AG20443 (cell line): ENCODE results near the gene CDH20.
A peak's percentile ranks its signal among the peaks of the same experiment; 100 is the strongest.

Source experiments
- DNase-seq: peaks from one replicate; pipeline ENCODE4 v3.0.0; 2012; ENCODE audit warnings: low spot score, mixed read lengths

The CDH20 gene

DNA sequence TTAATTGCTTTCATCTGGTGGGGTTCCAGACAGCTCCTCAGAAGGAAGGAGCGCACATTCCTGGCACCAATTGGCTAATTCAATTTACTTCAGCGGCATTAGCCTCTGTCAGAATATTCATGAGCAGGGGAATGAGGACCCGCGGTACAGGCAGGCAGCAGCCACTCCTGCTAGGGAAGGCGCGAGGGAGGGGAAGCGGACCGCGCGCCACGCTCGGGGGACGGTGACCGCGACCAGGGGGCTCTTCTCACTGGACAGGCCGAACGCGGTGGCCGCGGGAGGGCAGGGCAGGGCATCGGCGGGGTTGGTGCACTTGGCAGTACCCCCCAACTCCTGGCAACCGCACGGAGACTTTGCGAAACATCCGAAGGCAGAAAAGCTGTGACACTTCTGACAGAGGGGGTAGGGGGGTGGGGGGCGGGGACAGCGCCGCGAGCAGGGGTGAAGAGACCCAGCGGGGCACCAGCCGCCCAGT lies at the start of gene CDH20:
Gene CDH20, plus strand, starts transcription at position 160 of the 475 bp plus-strand sequence.
- peak; percentile 18 for DNase-seq

GRCh38 chr18:61284039-61284438 lies 49.2 kb upstream of the CDH20 start:
- DNase-seq = no peak

GRCh38 chr18:61285777-61286176 lies 47.5 kb upstream of the CDH20 start:
- DNase-seq = no peak

DNA sequence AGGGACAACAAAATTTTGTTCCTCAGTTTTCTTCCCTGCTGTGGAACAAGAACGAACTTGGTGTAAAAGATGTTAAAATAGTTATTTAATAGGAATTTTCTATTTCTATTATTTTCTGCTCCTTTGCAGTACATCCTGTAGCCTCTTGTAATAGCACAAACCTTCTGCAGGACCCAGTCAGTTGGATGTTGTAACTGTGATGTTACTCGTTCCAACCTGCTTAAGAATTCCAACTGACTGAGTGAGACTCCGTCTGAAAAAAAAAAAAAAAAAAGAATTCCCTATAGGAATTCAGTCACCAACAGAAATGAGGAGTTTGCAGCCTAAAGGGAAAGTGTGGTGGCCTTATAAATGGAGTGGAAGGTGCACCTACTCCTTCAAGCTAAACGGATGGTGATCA lies 46.4 kb upstream of the CDH20 start:
- no peak for DNase-seq

DNA sequence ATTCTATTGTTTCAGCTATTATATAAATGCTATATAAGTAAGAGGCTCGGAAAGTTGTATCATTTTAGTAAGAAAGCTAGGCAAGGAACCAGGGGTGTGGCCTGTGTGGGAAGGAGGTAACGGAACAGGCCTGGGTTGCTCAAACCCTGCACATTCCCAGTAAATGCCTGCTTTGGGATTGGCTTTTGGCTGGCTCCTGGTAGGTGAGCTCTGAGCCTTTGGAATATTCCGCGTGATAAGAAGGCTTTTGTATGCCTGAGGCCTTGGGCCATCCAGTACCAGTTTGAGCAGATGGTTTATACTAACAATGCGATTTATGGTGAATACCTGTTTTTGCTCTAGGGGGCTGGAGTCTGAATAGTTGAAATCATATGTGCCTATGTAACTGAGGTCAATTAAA lies 42.6 kb upstream of the CDH20 start:
- DNase-seq = no peak

- DNase-seq = no peak
Measured at GRCh38 chr18:61292280-61293035, 40.8 kb upstream of the CDH20 start.

DNA sequence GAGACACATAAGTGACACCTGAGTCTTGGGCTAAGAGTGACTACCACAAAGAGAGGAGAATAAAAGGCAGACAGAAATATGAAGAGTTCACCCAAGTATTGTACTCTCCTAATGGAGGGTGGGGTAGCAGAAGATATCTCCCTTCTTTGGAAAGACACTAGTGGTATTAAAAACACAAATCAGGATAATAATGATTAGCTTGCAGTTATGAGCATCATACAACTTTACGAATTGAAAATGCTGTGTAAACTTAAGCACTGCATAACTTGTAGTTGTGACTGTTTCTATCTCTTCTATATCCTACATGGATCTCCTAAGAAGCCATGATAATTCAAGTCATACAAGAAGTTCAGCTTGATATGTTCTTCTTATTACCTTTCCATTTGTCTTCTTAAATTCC lies 38.1 kb upstream of the CDH20 start:
- no peak for DNase-seq

DNA sequence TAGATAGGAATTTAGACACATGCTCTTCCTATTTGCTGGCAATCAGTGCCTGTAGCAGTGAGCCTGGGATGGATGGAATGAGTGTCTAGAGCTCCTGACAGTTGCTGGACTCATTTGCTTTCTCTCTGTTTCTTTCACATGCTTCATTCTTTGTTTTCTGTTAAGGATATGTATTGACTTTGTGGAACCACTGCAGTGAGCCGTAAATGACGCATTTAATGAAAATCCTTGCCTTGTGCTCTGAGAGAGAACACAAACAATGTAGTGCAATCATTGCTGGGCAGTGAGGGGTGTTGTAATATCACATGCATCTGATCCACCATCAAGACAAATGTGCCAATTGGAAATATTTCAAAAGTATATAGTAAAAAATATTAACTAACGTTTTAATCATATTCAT lies 25.2 kb upstream of the CDH20 start:
- no peak for DNase-seq

DNA sequence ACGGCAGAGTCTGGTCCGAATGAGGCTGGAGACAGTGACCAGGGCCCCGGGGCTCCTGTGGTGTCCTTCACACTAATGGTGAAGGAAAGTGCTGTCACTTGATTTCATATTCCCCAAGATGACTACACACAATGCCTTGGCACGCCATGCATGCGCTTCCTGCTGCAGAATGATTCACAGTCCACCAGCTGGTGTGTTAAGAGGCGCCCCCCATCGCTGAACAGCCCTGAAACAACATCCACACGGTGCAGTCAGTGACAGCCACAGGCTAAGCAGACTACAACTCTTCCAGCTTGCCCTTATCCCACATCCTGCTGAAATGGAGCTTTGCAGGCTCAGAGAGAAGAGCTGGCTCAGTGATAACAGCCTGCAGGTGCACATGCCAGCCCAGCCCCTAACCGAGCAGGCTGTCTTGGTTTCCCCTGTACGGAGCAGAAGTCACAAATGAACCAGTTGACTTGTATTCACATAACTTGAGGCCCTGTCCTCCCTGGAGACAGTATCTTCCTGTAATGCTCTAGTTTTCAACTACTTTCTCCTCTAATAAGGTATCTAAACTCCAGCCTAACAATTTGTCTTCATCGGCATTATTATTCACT lies 24.3 kb upstream of the CDH20 start:
- DNase-seq = no peak

GRCh38 chr18:61322265-61322873 lies 10.9 kb upstream of the CDH20 start:
- peak; percentile 87 for DNase-seq

DNA sequence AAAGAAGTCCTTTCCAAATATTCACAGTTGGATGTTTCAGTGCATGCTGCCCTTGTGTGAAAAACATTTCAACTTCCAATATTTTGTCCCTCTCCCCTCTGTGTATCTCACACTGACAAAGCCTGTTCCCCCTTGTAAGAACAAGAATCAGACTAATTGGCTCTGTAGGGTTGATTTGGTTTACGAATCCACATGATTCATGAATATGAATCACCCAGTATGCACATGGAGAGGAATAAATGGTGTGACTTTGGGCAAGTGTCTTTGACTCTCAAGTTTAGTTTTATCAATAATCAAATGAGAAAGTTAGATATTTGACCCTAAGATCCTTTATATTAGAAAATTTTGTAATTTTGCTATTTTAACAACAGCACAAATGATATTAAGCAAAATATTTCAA lies 9.3 kb upstream of the CDH20 start:
- no peak for DNase-seq

DNA sequence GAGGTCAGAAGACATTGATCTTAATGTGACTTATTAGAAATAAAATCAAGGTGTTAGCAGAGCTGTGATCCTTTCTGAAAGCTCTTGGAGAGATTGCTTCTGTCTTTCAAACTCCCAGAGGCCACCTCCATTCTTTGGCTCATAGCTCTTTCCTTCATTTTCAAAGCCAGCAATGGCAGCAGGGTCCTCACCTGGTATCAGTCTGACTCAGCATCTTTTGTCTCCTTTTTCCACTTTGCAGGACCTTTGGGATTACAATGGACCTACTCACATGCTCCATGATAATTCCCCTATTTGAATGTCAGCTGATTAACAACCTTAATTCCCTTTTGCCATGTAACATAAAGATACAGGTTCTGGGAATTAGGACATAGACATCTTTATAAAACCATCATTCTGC lies 6.8 kb upstream of the CDH20 start:
- no peak for DNase-seq

GRCh38 chr18:61329398-61329797 lies 3.8 kb upstream of the CDH20 start:
- no peak for DNase-seq

DNA sequence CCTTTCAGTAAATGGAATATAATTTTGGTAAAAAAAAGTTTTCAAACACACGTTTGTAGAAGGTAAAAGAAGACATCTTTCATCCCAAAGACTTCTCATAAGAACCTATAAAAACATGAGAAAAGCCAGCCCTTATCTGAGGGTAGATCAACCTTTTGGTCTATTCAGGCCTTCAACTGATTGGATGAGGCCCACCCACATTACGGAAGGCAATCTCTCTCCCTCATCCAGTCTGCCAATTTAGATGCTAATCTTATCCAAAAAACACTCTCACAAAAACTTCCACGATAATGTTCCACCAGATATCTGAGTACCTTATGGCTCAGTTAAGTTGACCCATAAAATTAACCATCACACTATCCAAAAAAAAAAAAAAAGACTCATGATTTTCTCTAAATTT lies 2.2 kb upstream of the CDH20 start:
- DNase-seq = no peak

GRCh38 chr18:61333746-61334490 lies 688 bp downstream of the CDH20 start:
- peak; percentile 41 for DNase-seq

DNA sequence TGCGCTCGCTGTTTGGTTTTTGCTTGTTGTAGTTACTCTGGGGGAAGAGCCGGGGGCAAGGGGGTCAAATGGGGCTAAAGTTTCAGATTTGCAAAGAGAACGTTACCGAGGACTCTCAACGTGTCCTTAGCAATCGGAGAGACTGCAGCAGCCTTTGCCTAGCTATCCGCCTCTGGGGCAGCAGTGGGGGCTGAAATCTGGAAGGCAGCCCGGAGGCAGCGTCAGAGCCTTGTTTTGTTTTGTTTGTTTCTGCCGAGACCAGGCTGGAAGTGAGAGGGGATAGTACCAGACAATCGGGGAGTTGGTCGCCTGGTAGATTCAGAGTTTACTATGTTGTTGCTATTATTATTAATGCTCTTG lies 1.2 kb downstream of the CDH20 start:
- DNase-seq = peak; percentile 31

DNA sequence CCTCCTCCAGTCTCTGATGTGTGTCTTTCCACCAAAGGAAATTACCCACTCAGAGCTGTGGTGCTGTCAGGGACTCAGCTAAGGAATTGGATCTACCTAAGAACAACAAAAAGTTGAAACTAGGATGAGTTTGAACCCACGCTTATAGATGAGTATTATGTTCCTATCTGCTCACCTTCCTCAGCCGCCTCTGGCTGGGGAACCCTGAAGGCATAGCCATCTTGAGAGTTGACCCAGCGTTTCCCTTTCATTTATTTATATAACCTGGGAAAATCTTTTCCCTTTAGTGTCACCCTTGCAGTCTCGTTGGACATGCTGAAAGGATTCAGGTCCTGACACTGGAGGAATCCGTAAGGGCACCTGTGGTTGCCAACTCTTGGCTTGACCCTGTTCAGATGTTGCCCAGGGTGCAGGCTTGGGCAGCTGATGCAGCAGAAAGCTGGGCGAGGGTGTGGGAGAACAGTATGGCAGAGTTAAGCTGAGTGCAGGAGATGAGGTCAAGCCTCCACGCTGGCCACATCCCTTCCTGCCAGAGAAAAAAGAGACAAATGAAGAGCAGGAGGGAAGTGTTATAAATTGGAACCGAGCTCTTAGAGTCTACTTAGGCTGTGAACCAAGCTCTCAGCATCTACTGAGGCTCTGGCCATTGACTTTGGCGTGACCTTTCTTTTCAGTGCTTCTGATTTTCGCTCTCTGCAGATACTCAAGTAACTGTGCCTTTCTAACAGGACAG lies 1.9 kb downstream of the CDH20 start:
- DNase-seq = peak; percentile 19

- peak; percentile 13 for DNase-seq
Measured at GRCh38 chr18:61335684-61336555, 2.7 kb downstream of the CDH20 start.

DNA sequence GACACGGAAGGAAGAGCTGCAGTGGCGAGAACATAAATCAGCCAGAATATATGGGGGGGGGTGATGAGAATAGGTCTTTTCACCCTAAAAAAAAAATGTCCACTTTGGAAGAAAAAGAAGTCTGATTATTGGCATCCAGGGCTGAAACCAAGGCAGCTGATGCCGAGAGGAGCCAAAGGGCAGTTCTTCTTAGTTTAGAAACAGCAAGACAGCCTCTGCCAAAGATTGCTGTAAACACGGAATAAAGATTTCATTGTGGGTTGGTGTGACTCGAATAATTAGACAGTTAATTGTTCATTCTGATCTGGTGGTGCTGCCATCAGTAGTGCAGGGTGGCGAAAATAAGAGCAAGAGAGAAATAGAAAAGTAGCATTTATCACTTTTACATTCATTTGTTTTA lies 3.5 kb downstream of the CDH20 start:
- no peak for DNase-seq

DNA sequence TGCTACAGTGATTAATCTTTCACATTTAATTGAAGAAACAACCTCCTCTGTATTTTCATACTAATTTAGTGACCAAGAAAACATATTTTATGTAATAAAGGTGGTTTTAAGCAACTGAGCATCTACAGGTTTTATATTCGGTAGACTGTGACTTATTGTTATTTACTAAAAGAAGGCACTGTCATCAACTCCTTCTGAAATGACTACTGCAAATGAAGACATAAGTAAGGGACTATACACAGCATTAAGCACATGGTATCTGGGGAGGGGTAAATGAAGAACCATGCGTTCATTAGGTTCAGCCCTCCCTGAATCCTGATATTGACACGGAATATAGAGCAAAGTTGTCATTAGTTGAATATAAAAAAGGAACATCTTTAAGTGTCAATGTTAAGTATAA lies 4.3 kb downstream of the CDH20 start:
- DNase-seq = no peak

DNA sequence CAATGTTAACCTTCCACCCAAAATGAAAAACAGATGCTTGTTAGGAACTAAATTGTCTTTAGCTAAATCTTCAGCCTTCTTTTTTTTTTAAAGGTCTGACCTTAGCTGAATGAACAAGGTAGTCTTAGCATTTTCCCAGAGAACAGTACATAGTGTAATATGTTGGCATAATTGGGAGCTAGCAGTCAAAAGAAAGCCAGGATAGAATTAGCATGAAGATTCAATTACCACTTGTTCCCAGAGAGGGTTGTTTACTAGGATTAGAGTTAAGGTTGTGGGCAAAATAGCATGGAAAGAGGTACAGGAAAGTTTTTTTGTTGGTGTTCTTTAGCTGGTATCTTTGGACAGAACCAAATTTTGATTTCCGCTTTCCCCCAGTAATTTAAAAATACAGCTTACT lies 6.9 kb downstream of the CDH20 start:
- no peak for DNase-seq
